Right hindlimb (tissue), 1 donor: ENCODE data around the gene MTRF1.
A peak's percentile ranks its signal among the peaks of the same experiment; 100 is the strongest.
"Not testable (repeated sequence)": the region's sequence is repeated elsewhere in the genome, so short reads cannot be mapped to it uniquely, and the experiment has no call there.

Source experiments
- DNase-seq: peaks from one replicate; pipeline ENCODE4 v3.0.0-alpha.2; 2018

MTRF1 gene

DNA sequence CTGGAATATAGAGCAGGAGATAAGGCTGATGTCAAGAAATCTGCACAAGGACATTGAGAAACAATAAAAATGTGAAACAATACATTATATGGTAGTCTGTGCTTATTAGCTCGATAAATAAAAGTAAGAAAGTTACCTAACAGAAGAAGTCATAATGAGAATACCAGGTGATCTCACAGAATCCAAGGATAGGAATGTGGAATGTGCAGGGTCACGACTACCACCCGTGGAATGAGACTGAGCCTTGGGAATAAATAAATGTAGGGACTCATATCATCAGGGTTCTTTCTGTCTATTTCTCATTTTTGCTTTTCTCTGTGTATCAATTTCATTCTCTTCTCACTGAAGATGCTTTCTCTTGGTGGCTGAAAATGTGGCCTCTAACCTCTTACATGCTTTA, 43.0 kb downstream of the MTRF1 start:
- no peak for DNase-seq

DNA sequence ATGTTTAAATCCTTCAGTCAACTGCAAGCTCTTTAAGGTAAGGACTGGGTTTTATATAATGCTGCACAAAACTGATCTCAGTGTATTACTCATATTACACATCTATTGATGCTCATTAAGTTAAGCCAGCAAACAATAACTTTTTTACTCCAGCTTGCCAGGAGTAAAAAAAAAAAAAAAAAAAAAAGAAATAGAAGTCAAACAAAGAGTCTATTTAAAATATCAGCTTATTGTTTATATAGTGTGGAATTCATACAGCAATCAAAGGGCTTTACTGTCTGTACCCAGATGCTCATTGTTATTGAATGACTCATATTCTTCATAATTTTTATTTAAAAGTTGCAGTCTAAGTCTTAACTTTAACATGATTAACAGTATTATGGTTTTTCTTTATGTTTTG, 47.2 kb downstream of the MTRF1 start:
- DNase-seq, result no peak

DNA sequence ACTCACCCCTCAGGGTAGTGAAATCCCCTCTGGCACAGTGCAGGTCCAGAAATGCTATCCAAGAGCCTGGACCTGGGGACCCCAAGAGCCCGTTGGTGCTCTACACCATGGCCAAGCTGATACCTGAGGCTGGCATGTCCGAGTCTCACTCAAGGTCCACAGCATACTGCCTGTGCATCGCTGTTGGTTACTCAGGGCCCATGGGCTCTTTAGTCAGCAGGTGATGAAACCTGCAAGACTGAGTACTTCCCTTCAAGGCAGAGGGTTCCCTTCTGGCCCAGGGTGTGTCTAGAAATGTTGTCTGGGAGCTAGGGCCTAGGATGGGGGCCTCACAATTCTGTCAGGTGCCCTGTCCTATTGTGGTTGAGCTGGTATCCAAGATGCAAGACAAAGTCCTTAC, 49.5 kb downstream of the MTRF1 start:
- no peak for DNase-seq

DNA sequence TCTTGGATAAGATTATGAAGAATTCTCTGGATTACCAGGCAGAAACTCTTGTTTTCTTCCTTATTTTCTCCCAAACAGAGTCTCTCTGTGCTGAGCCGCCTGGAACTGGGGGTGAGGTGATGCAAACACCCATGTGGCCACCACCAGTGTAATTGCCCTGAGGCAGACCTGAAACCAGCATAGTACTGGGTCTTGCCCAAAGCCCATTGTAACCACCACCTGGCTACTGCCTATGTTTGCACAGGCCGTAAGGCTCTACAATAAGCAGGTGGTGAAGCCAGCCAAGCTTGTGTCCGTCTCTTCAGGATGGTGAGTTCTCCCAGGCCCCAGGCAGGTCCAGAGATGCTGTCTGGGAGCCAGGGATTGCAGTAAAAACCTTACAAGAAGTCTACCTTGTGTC, 50.1 kb downstream of the MTRF1 start:
- no peak for DNase-seq

DNA sequence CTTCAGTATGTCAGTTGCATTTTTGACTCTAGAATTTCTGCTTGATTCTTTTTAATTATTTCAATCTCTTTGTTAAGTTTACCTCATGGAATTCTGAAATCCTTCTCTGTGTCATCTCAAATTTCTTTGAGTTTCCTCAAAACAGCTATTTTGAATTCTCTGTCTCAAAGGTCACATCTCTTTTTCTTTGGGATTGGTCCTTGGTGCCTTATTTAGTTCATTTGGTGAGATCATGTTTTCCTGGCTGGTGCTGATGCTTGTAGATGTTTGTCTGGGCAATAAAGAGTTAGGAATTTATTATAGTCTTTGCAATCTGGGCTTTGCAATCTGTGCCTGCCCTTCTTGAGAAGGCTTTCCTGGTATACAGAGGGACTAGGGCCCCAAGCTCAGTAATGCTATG, 50.5 kb downstream of the MTRF1 start:
- no peak for DNase-seq

DNA sequence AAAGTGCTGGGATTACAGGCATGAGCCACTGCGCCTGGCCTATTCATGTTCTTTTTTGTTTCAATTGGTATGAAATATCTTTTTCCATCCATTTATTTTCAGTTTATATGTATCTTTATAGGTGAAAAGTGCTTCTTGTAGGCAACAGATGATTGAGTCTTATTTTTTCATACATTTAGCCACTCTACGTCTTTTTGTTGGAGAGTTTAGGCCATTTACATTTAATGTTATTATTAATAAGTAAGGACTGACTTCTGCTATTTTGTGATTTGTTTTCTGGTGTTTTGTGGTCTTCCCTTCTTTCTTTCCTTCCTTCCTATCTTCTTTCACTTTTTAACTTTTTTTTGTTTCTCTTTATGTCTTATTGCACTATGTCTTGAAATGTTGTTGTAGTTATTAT, 52.3 kb downstream of the MTRF1 start:
- no peak for DNase-seq

DNA sequence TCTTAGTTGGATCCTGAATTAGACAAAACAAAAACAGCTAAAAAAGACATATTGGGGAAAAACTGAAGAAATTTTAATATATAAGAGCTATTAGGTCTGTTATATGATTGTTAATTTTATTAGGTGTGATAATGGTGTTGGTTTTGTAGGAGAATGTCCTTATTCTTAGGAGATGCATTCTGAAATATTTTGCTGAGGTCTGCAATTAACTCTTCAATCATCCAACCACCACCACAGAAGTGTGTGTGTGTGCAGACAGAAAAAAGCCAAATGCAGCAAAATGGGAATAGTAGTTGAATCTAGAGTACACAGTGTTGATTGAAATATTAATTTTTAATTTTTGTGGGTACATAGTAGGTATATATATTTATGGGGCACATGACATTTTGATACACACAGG, 56.9 kb downstream of the MTRF1 start:
- no peak for DNase-seq

DNA sequence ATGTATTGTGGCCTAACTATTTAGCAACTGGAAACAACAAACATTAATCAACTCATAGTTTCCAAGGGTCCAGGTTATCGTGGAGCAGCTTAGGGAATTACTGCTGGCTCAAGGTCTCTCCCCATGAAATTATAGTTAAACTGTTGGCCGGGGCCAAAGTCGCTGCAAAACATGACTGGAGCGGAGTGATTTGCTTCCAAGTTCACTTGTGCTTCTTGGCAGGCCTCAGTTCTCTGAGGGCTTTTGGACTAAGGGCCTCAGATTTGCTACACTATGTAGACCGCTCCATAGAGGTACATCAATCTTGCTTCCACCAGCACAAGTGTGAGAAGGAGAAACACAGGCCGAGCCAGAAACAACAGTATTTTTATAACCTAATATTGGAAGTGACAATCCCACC, 59.6 kb downstream of the MTRF1 start:
- peak; percentile 46 for DNase-seq

DNA sequence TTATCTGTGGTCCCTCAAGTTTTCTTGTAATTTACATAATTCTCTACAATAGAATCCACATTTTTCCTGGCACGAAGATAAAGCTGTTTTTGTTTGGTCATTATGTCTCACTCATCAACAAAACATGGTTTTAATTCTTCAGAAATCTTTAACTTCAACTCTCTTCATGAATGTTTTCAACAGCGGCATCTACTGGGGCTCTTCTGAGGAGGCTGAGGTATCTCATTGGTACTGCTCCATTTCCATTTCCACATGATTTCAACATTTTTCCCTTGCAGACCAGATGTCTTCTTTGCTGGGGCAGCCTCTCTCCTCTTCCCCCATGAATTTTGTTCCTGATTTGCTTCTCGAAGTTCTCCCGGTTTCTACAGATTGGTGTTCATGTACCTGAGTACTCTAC, 63.2 kb downstream of the MTRF1 start:
- DNase-seq, result no peak

DNA sequence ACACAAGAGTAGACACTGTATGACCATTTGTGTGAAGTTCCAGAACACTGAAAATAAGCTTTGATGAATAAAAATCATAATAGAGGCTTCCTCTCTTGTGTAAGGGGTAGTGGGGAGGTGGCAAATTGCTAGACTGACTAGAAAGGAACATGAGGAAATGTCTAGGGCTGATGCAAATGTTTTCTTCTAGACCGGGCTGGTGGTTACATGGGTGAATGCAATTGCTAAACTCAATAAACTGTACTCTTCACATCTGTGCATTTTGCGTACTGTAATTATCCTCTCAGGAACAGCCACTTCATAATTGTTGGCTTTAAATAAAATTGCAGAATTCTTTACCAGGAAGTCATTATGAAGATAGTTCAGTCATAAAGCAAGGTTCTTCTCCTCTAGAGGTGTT, 63.9 kb downstream of the MTRF1 start:
- no peak for DNase-seq

DNA sequence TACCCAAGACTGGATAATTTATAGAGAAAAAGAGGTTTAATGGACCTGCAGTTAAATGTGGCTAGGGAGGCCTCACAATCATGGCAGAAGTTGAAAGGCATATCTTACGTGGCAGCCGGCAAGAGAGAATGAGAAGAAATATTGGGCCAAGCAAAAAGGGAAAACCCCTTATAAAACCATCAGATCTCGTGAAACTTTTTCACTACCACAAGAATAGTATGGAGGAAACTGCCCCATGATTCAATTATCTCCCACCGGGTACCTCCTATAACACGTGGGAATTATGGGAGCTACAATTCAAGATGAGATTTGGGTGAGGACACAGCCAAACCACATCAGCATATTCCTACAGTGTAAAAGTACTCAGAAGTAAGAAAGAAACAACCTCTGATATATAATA, 64.3 kb downstream of the MTRF1 start:
- DNase-seq, result no peak

DNA sequence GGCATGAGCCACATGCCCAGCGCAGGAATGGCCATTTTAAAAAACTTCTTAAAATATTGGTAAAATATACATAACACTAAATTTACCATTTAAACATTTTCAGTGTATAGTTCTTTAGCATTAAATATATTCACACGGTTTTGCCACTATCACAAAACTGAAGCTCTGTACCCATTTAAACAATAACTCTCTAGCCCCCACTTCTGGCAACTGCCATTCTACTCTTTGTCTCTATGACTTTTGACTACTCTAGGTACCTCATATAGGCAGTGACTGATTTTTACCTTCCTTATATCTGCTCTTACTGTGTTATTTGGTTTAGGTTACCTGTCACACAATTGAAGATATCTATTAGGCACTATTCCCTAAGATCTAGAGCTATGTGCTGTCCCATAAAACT, 66.8 kb downstream of the MTRF1 start:
- DNase-seq, result no peak

DNA sequence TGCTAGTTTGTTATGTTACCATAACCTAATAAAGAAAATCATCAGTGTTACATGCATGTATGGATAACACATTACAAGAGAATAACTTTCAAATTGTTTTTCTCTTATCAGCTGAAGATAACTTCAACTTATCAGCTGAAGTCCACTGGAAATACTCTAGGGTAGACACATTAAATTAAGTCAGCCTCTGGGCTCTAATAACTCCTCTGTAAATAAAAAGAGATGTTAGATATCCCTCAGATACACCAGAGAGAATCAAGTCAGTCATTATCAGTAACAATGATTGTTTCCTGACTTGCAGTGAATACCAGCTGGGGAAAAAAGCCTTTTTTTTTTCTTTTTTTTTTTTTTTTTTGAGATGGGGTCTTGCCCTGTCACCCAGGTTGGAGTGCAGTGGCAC, 67.4 kb downstream of the MTRF1 start:
- DNase-seq, result no peak

DNA sequence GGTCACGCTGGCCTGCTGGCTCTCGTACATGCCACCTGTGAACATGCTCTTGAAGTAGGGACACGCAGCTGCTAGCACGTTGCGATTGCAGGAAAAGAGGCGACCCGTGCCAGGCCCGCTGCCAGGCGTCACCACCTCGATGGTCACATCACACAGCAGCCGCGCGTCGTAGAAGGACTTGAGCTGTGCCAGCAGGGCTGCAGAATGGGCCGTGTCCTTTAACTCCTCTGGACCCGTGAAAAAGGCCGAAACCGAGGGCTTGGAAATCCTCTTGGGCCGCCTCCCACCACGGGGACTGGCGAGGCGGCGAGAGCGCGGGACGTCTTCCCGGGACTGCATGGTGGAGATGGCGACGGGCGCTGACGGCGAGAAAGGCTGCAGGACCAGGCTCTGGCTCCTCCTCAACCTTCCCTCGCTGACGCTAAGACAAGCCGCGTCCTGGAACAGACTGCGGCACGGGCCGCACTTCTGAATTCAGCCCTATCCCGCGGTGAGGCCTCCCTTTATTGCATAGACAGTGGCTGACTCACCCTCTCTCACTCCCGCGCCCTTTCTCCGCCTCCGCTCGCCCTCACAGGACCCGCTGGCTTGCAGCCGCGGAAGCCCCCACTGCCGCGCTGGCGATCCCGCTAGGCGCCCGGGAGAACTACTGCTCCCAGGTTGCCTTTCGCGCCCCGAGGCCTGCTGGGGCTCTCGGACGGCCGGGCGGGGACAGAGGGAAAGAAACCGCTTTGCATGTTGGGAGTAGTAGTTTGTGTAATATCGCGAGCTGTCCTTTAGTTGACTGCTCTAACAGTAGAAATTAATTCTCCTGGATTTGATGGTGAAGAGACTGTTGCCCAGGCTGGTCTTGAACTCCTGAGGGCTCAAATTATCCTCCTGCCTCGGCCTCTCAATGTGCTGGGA, 69.2 kb downstream of the MTRF1 start, which contains the start of gene KBTBD7:
Gene KBTBD7, minus strand, starts transcription at position 651 of the 906 bp plus-strand sequence. Its CDS starts 312 bp downstream, at position 339.
- peak; percentile 97 for DNase-seq

DNA sequence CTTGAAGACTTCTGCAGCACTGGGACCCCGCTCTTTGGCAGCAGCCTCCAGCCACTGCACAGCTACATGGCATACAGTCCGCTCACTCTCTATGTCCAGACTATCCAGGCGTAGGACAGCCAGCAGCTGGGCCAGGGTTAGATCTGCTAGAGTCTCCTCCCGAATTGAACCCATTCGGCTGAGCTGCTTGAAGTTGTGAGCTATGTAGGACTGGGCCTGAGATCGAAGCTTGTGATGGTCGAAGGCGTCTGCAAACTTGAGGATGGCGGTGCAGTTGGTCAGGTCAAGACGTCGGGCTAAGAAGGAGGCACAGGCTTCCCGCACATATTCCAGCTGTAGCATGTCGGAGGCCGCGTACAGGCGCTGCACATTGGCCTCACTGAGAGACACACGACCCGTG, 69.9 kb downstream of the MTRF1 start:
- DNase-seq, result no peak

DNA sequence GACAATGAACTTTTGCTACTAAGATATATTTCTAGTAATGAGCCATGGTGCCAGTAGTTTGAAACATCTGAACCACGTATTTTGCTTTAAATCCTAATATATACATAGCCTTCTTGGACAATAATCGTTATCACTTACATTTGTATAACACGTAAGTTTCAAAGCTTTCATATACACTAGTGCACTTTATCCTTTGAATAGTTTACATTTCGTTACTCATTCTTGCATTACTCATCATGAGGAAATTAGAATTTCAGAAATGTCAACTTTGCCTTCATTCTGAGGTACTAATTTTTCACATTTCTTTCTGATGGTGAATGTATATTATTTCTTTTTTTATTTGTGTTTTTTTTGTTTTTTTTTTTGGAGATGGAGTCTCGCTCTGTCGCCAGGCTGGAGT, 74.8 kb downstream of the MTRF1 start:
- DNase-seq, result no peak

DNA sequence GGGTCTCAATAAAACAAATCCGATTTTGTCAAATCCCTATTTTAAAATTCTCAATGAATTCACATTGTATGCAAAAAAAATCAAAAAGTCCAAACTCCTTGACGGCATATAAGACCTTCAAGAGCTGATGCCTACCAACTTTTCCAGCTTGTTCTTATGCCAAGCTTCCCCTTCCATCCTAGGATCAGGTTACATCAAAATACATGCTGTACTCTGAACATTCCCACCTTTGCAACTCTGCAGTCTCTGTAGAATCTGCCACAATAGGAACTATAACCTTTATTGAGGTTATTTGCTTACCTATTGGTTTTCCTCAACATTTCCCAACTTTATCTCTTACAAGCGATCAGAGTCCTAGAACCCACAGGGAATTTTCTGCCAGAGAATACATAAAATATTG, 76.9 kb downstream of the MTRF1 start:
- no peak for DNase-seq

DNA sequence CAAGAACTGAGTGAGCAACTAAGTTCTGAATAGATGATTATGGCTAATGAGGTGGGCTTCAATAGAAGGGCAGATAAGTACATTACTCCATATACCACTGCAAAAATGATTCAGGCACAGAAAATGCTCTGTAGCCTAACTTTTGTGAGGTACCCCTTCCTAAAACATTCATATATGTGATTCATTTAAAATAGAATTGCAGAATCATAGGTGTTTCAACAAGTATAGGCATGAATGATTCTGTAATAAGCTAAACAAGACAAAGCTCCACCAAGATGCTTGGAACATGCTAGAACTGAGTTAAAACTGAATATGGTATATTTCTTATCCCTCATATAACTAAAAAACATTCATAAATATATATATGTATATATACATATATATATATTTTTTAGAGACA, 81.1 kb downstream of the MTRF1 start:
- no peak for DNase-seq

DNA sequence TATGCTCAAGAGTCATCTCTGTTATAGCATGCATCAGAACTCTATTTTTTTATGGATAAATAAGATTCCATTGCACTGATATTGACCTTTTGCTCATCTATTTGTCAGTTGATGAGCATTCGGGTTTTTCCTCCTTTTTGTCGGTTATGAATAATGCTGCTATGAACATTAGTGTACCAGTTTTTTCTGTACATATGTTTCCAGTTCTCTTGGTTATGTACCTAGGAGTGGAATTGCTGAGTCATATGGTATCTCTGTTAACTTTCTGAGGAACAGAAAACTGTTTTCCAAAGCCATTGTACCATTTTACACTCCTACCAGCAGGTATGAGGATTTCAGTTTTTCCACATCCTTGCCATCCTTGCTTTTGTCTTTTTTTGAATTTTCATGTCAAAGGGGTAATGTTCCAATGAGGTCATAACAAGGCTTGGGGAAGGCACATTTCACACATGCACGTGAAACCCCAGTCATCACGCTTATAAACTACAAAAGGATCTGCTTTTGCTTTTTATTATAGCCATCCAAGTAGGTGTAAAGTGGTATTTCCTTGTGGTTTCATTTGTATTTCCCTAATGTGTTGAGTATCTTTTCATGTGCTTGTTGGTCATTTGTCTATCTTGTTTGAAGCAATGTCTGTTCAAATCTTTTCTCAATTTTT, 83.7 kb downstream of the MTRF1 start:
- DNase-seq, result no peak

DNA sequence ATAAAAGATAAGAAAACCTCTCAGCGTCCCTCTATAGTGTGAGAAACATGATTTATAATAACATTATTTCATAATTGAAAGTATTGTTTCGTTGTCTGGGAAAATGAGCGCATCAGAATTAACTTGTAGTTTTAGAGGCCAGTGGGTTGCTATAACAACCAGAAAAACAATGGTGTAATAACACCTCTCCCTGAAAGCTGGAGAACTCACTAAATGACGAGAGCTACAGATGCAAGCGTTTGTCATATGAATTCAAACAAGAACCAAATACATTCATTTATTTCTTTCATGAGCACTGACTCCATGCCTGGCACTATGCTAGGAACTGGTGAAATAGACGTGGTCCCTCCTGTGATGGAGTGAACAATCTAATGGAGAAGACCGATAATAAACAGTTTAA, 85.3 kb downstream of the MTRF1 start:
- DNase-seq, result no peak

DNA sequence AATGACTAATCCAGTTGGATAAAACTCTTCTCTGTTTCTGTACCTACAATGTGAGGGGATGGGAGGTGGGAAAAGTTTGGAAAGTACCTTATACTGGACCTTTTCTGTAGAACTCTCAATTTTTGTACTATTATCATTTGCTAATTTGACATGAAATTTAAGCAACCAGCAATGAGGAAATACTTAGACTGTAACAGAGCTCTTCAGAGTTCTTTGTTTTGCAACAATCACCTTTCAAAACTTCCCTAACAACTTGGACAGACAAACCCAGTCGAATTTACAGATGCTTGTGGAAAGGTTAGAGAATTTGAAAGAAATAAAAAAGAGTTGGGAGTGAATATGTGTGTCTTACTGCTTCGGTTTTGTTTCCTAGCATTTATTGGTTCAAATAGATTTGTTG, 85.8 kb downstream of the MTRF1 start:
- no peak for DNase-seq

DNA sequence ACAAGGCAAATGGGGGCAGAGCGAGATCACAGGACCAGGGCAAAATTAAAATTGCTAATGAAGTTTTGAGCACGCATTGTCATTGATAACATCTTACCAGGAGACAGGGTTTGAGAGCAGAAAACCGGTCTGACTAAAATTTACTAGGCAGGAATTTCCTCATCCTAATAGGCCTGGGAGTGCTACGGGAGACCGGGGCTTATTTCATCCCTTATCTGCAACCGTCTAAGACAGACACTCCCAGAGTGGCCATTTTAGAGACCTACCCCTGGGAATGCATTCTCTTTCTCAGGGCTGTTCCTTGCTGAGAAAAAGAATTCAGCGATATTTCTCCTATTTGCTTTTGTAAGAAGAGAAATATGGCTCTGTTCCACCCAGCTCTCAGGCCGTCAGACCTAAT, 87.8 kb downstream of the MTRF1 start:
- not testable (repeated sequence) for DNase-seq
